Right lobe of liver (tissue), 4 donors: ENCODE results near the gene PIGQ.

Source experiments
- POLR2A ChIP-seq: fragments of 450-650 bp; IDR thresholded peaks from one replicate; pipeline ENCODE4 v1.6.1; 2017; ENCODE audit warnings: antibody characterized with exemption, mild to moderate bottlenecking
- TF ChIP-seq, protein P1 (sequence below), 4 donors: fragments of 200-600 bp in 3 of 4; fragments of 450-650 bp in 1 of 4; IDR thresholded peaks; one replicate each; pipeline versions ENCODE4 v1.5.1 to v1.8.0; 2016 to 2022; ENCODE audit warnings: antibody characterized with exemption in 4 of 4, mild to moderate bottlenecking in 2 of 4
- donor health status: DM: no; HTN: no; CAD: no.
- donor health status: DM: no; HTN: no; CAD: no.
- donor health status: DM: no; HTN: yes; CAD: no.

GRCh38 chr16:568401-569258 lies 1.1 kb upstream of the PIGQ start:
- TF ChIP-seq, protein P1, sequence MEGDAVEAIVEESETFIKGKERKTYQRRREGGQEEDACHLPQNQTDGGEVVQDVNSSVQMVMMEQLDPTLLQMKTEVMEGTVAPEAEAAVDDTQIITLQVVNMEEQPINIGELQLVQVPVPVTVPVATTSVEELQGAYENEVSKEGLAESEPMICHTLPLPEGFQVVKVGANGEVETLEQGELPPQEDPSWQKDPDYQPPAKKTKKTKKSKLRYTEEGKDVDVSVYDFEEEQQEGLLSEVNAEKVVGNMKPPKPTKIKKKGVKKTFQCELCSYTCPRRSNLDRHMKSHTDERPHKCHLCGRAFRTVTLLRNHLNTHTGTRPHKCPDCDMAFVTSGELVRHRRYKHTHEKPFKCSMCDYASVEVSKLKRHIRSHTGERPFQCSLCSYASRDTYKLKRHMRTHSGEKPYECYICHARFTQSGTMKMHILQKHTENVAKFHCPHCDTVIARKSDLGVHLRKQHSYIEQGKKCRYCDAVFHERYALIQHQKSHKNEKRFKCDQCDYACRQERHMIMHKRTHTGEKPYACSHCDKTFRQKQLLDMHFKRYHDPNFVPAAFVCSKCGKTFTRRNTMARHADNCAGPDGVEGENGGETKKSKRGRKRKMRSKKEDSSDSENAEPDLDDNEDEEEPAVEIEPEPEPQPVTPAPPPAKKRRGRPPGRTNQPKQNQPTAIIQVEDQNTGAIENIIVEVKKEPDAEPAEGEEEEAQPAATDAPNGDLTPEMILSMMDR (IDR thresholded peaks at IDR 0.05): no peak
- TF ChIP-seq POLR2A: no peak
